ENCODE results near the gene ADD3.

The ADD3 gene

GRCh38 chr10:109993551-109994330, 14.0 kb upstream of the ADD3 start:
- ChIA-PET POLR2A (interaction anchor here (2.9 kb wide), 1 partner anchor 14 kb away, joined by 13 read pairs; the partner anchor contains the start of gene ADD3), CTCF (interaction anchor here (0.6 kb wide), 2 partner anchors 39 to 77 kb away, joined by 3 to 5 read pairs; no protein-coding TSS in a partner anchor)
- no peak for DNase-seq (ENCODE audit: extremely low spot score)
- no peak for TF ChIP-seq BHLHE40 (IDR thresholded peaks at IDR 0.05; ENCODE audit: borderline replicate concordance)
- TF ChIP-seq L3MBTL2 (conservative IDR thresholded peaks at IDR 0.05) = no peak
- no peak for TF ChIP-seq ARNT (IDR thresholded peaks at IDR 0.05)
- TF ChIP-seq ELF4 (IDR thresholded peaks at IDR 0.05) = no peak
- TF ChIP-seq HDGF (IDR thresholded peaks at IDR 0.05; ENCODE audit: borderline replicate concordance) = no peak
- TF ChIP-seq FOXM1 (IDR thresholded peaks at IDR 0.05; ENCODE audit: borderline replicate concordance) = no peak
- TF ChIP-seq TARDBP (IDR thresholded peaks at IDR 0.05) = no peak
- TF ChIP-seq ZNF384 (IDR thresholded peaks at IDR 0.05) = no peak
- TF ChIP-seq FOXA1 (IDR thresholded peaks at IDR 0.05) = no peak
- TF ChIP-seq CTBP1 (IDR thresholded peaks at IDR 0.05; ENCODE audit: borderline replicate concordance) = no peak
- TF ChIP-seq LEF1 (IDR thresholded peaks at IDR 0.05; ENCODE audit: borderline replicate concordance) = no peak
- TF ChIP-seq SP1 (IDR thresholded peaks at IDR 0.05) = no peak
- no peak for TF ChIP-seq FOXK2 (IDR thresholded peaks at IDR 0.05)
- TF ChIP-seq SUZ12 (IDR thresholded peaks at IDR 0.05) = no peak
- TF ChIP-seq NFRKB (IDR thresholded peaks at IDR 0.05) = no peak
- no peak for TF ChIP-seq PKNOX1 (IDR thresholded peaks at IDR 0.05)

GRCh38 chr10:109994711-109995577, 12.8 kb upstream of the ADD3 start:
- DNase-seq (ENCODE audit: extremely low spot score) = no peak
- no peak for TF ChIP-seq FOXK2 (IDR thresholded peaks at IDR 0.05)
- 0 out of 2 replicates have a peak, but pooled peaks have one; percentile 8 for TF ChIP-seq PKNOX1 (IDR thresholded peaks at IDR 0.05)
- TF ChIP-seq TARDBP (IDR thresholded peaks at IDR 0.05) = no peak
- POLR2A ChIA-PET = no interaction called here
- CTCF ChIA-PET = no interaction called here

- POLR2A ChIA-PET = no interaction called here
- TF ChIP-seq FOXM1 (IDR thresholded peaks at IDR 0.05; ENCODE audit: borderline replicate concordance) (no peak), ARNT (IDR thresholded peaks at IDR 0.05) (no peak), HDGF (IDR thresholded peaks at IDR 0.05; ENCODE audit: borderline replicate concordance) (no peak)
- DNase-seq (ENCODE audit: extremely low spot score) = no peak
- CTCF ChIA-PET = no interaction called here
Measured at GRCh38 chr10:109995595-109995994, 12.2 kb upstream of the ADD3 start.

- ChIA-PET CTCF (no interaction called here), POLR2A (interaction anchor here (2.5 kb wide), 1 partner anchor 11 kb away, joined by 9 read pairs; the partner anchor contains the start of gene ADD3)
- DNase-seq (ENCODE audit: extremely low spot score) = peak; percentile 48
- TF ChIP-seq ARNT (IDR thresholded peaks at IDR 0.05) = no peak
- no peak for TF ChIP-seq SP1 (IDR thresholded peaks at IDR 0.05)
- TF ChIP-seq NFRKB (IDR thresholded peaks at IDR 0.05) = no peak
- no peak for TF ChIP-seq HDGF (IDR thresholded peaks at IDR 0.05; ENCODE audit: borderline replicate concordance)
- TF ChIP-seq BHLHE40 (IDR thresholded peaks at IDR 0.05; ENCODE audit: borderline replicate concordance) = no peak
- TF ChIP-seq SUZ12 (IDR thresholded peaks at IDR 0.05) = no peak
- TF ChIP-seq ZNF384 (IDR thresholded peaks at IDR 0.05) = no peak
- TF ChIP-seq CTBP1 (IDR thresholded peaks at IDR 0.05; ENCODE audit: borderline replicate concordance) = no peak
- TF ChIP-seq TARDBP (IDR thresholded peaks at IDR 0.05) = no peak
- TF ChIP-seq PKNOX1 (IDR thresholded peaks at IDR 0.05) = no peak
- no peak for TF ChIP-seq FOXK2 (IDR thresholded peaks at IDR 0.05)
- no peak for TF ChIP-seq ELF4 (IDR thresholded peaks at IDR 0.05)
- no peak for TF ChIP-seq LEF1 (IDR thresholded peaks at IDR 0.05; ENCODE audit: borderline replicate concordance)
- no peak for TF ChIP-seq L3MBTL2 (conservative IDR thresholded peaks at IDR 0.05)
- no peak for TF ChIP-seq FOXA1 (IDR thresholded peaks at IDR 0.05)
- TF ChIP-seq FOXM1 (IDR thresholded peaks at IDR 0.05; ENCODE audit: borderline replicate concordance) = no peak
Measured at GRCh38 chr10:109996225-109996624, 11.6 kb upstream of the ADD3 start.

- CTCF ChIA-PET = no interaction called here
- DNase-seq (ENCODE audit: extremely low spot score) = no peak
- POLR2A ChIA-PET = interaction anchor here (2.5 kb wide), 1 partner anchor 11 kb away, joined by 9 read pairs; the partner anchor contains the start of gene ADD3
- TF ChIP-seq ELF4 (IDR thresholded peaks at IDR 0.05) (no peak), TARDBP (IDR thresholded peaks at IDR 0.05) (no peak), CTBP1 (IDR thresholded peaks at IDR 0.05; ENCODE audit: borderline replicate concordance) (peak; percentile 30; the same call in 1 of the 2 replicates), ZNF384 (IDR thresholded peaks at IDR 0.05) (no peak), LEF1 (IDR thresholded peaks at IDR 0.05; ENCODE audit: borderline replicate concordance) (no peak), HDGF (IDR thresholded peaks at IDR 0.05; ENCODE audit: borderline replicate concordance) (no peak), SUZ12 (IDR thresholded peaks at IDR 0.05) (no peak), FOXA1 (IDR thresholded peaks at IDR 0.05) (no peak), FOXM1 (IDR thresholded peaks at IDR 0.05; ENCODE audit: borderline replicate concordance) (no peak), NFRKB (IDR thresholded peaks at IDR 0.05) (no peak), PKNOX1 (IDR thresholded peaks at IDR 0.05) (peak; percentile 63), ARNT (IDR thresholded peaks at IDR 0.05) (no peak), BHLHE40 (IDR thresholded peaks at IDR 0.05; ENCODE audit: borderline replicate concordance) (no peak), FOXK2 (IDR thresholded peaks at IDR 0.05) (no peak), L3MBTL2 (conservative IDR thresholded peaks at IDR 0.05) (no peak), SP1 (IDR thresholded peaks at IDR 0.05) (no peak)
Measured at GRCh38 chr10:109996766-109997171, 11.0 kb upstream of the ADD3 start.
